Neural progenitor cell (in vitro differentiated cells): ENCODE results near the gene FANCC. TPM values are rescaled to one million over a fixed set of nuclear protein-coding genes. Genes with fewer than 3 reads are reported as not detected.

Experiments used
- DNase-seq: peaks from one replicate; pipeline ENCODE4 v3.0.0-alpha.2; 2016; ENCODE audit warnings: low spot score
- H2AFZ ChIP-seq: fragments of 200-600 bp; sonication (generic); replicated peaks from 2 replicates; pipeline ENCODE4 v1.6.1; 2016; ENCODE audit warnings: antibody characterized with exemption
- H3F3A ChIP-seq: fragments of 200-600 bp; sonication (generic); 2 replicates; pipeline ENCODE4 v1.6.1; 2016; ENCODE audit warnings: antibody characterized with exemption, low read depth
- H3K27ac ChIP-seq: fragments of 200-600 bp; sonication (generic); 2 replicates; pipeline ENCODE4 v1.5.1; 2016; ENCODE audit warnings: mild to moderate bottlenecking
- H3K27me3 ChIP-seq: fragments of 200-600 bp; sonication (generic); 2 replicates; pipeline ENCODE4 v1.6.1; 2016; ENCODE audit warnings: mild to moderate bottlenecking, moderate library complexity
- H3K36me3 ChIP-seq: fragments of 200-600 bp; sonication (generic); 2 replicates; pipeline ENCODE4 v1.5.1; 2016
- H3K4me1 ChIP-seq: fragments of 200-600 bp; sonication (generic); 2 replicates; pipeline ENCODE4 v1.6.1; 2016; ENCODE audit warnings: mixed run types
- H3K4me2 ChIP-seq: fragments of 200-600 bp; sonication (generic); 2 replicates; pipeline ENCODE4 v1.6.1; 2016
- H3K4me3 ChIP-seq: fragments of 200-600 bp; sonication (generic); 2 replicates; pipeline ENCODE4 v1.5.1; 2016
- H3K79me2 ChIP-seq: fragments of 200-600 bp; sonication (generic); 2 replicates; pipeline ENCODE4 v1.6.1; 2016; ENCODE audit warnings: low read depth
- H3K9ac ChIP-seq: fragments of 200-600 bp; sonication (generic); 2 replicates; pipeline ENCODE4 v1.6.1; 2016
- H3K9me3 ChIP-seq: fragments of 200-600 bp; sonication (generic); 2 replicates; pipeline ENCODE4 v1.5.1; 2016; ENCODE audit warnings: low read depth
- H4K20me1 ChIP-seq: fragments of 200-600 bp; sonication (generic); 2 replicates; pipeline ENCODE4 v1.6.1; 2016; ENCODE audit warnings: low read depth
- H3K27ac Mint-ChIP-seq: 3 replicates; pipeline ENCODE4 v1.8.0; 2021; ENCODE audit warnings: mixed read lengths
- H3K27me3 Mint-ChIP-seq: 2 replicates; pipeline ENCODE4 v1.8.0; 2022; ENCODE audit warnings: low read depth, mild to moderate bottlenecking, inconsistent platforms, moderate library complexity, mixed read lengths; ENCODE audit not compliant: insufficient read depth
- H3K36me3 Mint-ChIP-seq: 3 replicates; pipeline ENCODE4 v1.8.0; 2021; ENCODE audit warnings: mixed read lengths
- H3K4me1 Mint-ChIP-seq: 3 replicates; pipeline ENCODE4 v1.8.0; 2021; ENCODE audit warnings: mixed read lengths
- H3K4me3 Mint-ChIP-seq: 3 replicates; pipeline ENCODE4 v1.8.0; 2021; ENCODE audit warnings: mild to moderate bottlenecking, moderate library complexity, mixed read lengths
- H3K9me3 Mint-ChIP-seq: 3 replicates; pipeline ENCODE4 v1.8.0; 2020; ENCODE audit warnings: mixed read lengths
- EZH2 ChIP-seq: fragments of 200-600 bp; sonication (generic); IDR thresholded peaks from 2 replicates; pipeline ENCODE4 v1.6.1; 2017; ENCODE audit warnings: antibody characterized with exemption, mild to moderate bottlenecking, moderate library complexity
- EZH2phosphoT487 ChIP-seq: fragments of 200-600 bp; sonication (generic); IDR thresholded peaks from 2 replicates; pipeline ENCODE4 v1.6.1; 2017; ENCODE audit warnings: antibody characterized with exemption
- total RNA-seq: library from RNA; depleted of rRNA; stranded (reverse); fragments of >200 nt; gene quantifications from 2 replicates; pipeline ENCODE4 v1.2.3, GENCODE V29; 2015; ENCODE audit warnings: low replicate concordance
- TF ChIP-seq, protein P1 (sequence below): fragments of 200-600 bp; sonication (generic); IDR thresholded peaks from 2 replicates; pipeline ENCODE4 v1.5.1; 2017; ENCODE audit warnings: antibody characterized with exemption, mild to moderate bottlenecking

Gene FANCC
- total RNA-seq, 1 donor from 2014 or later, result 49.6 TPM

DNA sequence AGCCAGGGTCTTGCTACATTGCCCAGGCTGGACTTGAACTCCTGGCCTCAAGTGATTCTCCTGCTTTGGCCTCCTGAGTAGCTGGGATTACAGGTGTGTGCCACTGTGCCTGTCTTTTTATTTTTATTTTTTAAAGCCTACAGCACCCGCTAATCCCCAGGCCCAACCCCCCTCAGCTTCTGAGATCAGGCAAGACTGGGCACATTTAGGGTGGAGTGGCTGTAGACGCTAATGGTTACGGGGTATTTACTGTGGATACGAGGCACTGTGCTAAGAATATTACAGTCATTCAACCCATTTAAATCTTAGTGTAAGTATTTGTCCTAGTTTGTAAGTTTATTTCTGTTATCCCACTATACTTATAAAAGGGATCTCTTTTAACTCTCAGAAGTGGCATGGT, 175.2 kb downstream of the FANCC start:
- no peaks in the 10 kb centered on the region for H3K36me3 ChIP-seq
- no peaks in the 10 kb centered on the region for H3K27me3 Mint-ChIP-seq
- H3F3A ChIP-seq, result no peaks in the 10 kb centered on the region
- no peak overlapping the region for H3K4me3 ChIP-seq
- H3K36me3 Mint-ChIP-seq, result peaks cover 11% of the 10 kb centered on the region
- H3K27ac ChIP-seq, result no peak overlapping the region
- no peaks in the 10 kb centered on the region for H4K20me1 ChIP-seq
- H3K4me3 Mint-ChIP-seq, result no peak overlapping the region
- TF ChIP-seq EZH2 (no peak), EZH2phosphoT487 (no peak)
- TF ChIP-seq, protein P1, sequence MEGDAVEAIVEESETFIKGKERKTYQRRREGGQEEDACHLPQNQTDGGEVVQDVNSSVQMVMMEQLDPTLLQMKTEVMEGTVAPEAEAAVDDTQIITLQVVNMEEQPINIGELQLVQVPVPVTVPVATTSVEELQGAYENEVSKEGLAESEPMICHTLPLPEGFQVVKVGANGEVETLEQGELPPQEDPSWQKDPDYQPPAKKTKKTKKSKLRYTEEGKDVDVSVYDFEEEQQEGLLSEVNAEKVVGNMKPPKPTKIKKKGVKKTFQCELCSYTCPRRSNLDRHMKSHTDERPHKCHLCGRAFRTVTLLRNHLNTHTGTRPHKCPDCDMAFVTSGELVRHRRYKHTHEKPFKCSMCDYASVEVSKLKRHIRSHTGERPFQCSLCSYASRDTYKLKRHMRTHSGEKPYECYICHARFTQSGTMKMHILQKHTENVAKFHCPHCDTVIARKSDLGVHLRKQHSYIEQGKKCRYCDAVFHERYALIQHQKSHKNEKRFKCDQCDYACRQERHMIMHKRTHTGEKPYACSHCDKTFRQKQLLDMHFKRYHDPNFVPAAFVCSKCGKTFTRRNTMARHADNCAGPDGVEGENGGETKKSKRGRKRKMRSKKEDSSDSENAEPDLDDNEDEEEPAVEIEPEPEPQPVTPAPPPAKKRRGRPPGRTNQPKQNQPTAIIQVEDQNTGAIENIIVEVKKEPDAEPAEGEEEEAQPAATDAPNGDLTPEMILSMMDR, result no peak
- H3K79me2 ChIP-seq, result no peaks in the 10 kb centered on the region
- H3K4me1 ChIP-seq, result no peaks in the 10 kb centered on the region
- no peak overlapping the region for H3K4me2 ChIP-seq
- H3K9ac ChIP-seq, result no peak overlapping the region
- no peaks in the 10 kb centered on the region for H3K9me3 Mint-ChIP-seq
- no peaks in the 10 kb centered on the region for H3K27me3 ChIP-seq
- no peak for DNase-seq
- no peaks in the 10 kb centered on the region for H3K9me3 ChIP-seq
- H3K27ac Mint-ChIP-seq, result no peak overlapping the region
- peaks cover 8% of the 10 kb centered on the region for H3K4me1 Mint-ChIP-seq
- H2AFZ ChIP-seq, result no peak overlapping the region

DNA sequence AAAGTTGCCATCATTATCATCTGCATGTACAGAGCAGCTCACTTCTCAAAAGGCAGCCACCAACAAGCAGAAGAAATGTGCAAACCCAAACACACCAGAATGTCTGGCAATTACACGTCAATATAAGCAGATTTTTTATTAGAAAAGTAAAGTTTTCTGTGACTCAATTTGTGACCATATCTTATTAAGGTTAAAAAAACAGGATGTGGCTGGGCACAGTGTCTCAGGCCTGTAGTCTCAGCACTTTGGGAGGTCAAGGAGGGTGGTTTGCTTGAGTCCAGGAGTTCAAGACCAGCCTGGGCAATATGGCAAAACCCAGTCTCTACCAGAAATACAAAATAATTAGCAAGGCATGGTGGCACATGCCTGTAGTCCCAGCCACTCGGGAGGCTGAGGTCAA, 176.7 kb downstream of the FANCC start:
- Histone ChIP-seq H3F3A (no peaks in the 10 kb centered on the region), H3K27ac (no peak overlapping the region), H3K4me2 (no peak overlapping the region), H3K4me3 (no peak overlapping the region), H3K4me1 (no peaks in the 10 kb centered on the region), H3K79me2 (no peaks in the 10 kb centered on the region), H2AFZ (no peak overlapping the region), H3K36me3 (no peaks in the 10 kb centered on the region), H3K9ac (no peak overlapping the region), H3K9me3 (no peaks in the 10 kb centered on the region), H3K27me3 (no peaks in the 10 kb centered on the region), H4K20me1 (no peaks in the 10 kb centered on the region)
- H3K36me3 Mint-ChIP-seq, result peaks cover 11% of the 10 kb centered on the region
- H3K4me1 Mint-ChIP-seq, result peaks cover 8% of the 10 kb centered on the region
- DNase-seq, result no peak
- no peak overlapping the region for H3K4me3 Mint-ChIP-seq
- H3K9me3 Mint-ChIP-seq, result no peaks in the 10 kb centered on the region
- H3K27ac Mint-ChIP-seq, result no peak overlapping the region
- TF ChIP-seq, protein P1, result no peak
- no peak for TF ChIP-seq EZH2
- no peak for TF ChIP-seq EZH2phosphoT487
- no peaks in the 10 kb centered on the region for H3K27me3 Mint-ChIP-seq

DNA sequence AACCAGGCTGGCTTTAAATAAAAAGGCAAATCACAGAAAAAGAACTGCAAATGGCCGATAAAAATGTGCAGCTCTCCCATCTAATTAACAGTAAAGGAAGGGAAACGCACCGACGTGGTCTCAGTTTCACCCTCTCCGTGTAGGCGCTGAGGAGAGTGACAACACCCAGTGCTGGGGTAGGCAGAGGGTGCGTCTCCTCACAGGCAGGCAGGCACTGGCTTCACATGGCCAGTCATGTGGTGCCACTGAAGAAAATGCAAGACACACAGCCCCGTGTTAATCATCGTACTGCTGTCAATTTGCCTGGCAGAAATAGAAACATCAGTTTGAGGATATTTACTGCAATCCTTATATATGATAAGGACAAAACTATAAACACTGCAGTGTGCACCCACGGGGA, 178.4 kb downstream of the FANCC start:
- H3K79me2 ChIP-seq, result no peaks in the 10 kb centered on the region
- H2AFZ ChIP-seq, result no peak overlapping the region
- no peaks in the 10 kb centered on the region for H3K36me3 ChIP-seq
- TF ChIP-seq EZH2 (no peak), EZH2phosphoT487 (no peak)
- TF ChIP-seq, protein P1, result no peak
- no peak for DNase-seq
- H3K27ac ChIP-seq, result no peak overlapping the region
- H3K9ac ChIP-seq, result no peak overlapping the region
- H3K27me3 Mint-ChIP-seq, result no peaks in the 10 kb centered on the region
- no peak overlapping the region for H3K4me3 ChIP-seq
- no peaks in the 10 kb centered on the region for H4K20me1 ChIP-seq
- H3K4me1 ChIP-seq, result no peaks in the 10 kb centered on the region
- H3K4me2 ChIP-seq, result no peak overlapping the region
- H3K36me3 Mint-ChIP-seq, result peaks cover 7% of the 10 kb centered on the region
- no peak overlapping the region for H3K4me3 Mint-ChIP-seq
- H3K9me3 ChIP-seq, result no peaks in the 10 kb centered on the region
- no peaks in the 10 kb centered on the region for H3K27me3 ChIP-seq
- peaks cover 5% of the 10 kb centered on the region for H3K4me1 Mint-ChIP-seq
- no peaks in the 10 kb centered on the region for H3F3A ChIP-seq
- H3K27ac Mint-ChIP-seq, result no peak overlapping the region
- H3K9me3 Mint-ChIP-seq, result no peaks in the 10 kb centered on the region
